Body of pancreas (tissue), 4 donors: ENCODE results near the gene NME5. TPM values are rescaled to one million over a fixed set of nuclear protein-coding genes. Genes with fewer than 3 reads are reported as not detected.

Source experiments
- ATAC-seq: fragments of 150-250 bp; one replicate; pipeline ENCODE4 v1.9.1; 2016
- DNase-seq, 4 donors: peaks; one replicate each; pipeline ENCODE4 v3.0.0-alpha.2; 2019
- H3K27ac ChIP-seq, 4 donors: fragments of 200-600 bp; sonication (generic); 1 replicate in 3 of 4; 2 replicates in 1 of 4; pipeline versions ENCODE4 v1.5.1 to v1.6.1; 2016 to 2019; ENCODE audit warnings: mild to moderate bottlenecking in 1 of 4, mixed read lengths in 1 of 4, moderate library complexity in 1 of 4
- H3K27me3 ChIP-seq, 2 donors: fragments of 200-600 bp; sonication (generic); one replicate each; pipeline ENCODE4 v1.6.0; 2016; ENCODE audit warnings: mild to moderate bottlenecking in 1 of 2
- H3K36me3 ChIP-seq, 2 donors: fragments of 200-600 bp; sonication (generic); replicated peaks in 1 of 2; 2 replicates each; pipeline ENCODE4 v1.5.1; 2016; ENCODE audit warnings: low read depth in 2 of 2; ENCODE audit not compliant: insufficient read depth in 1 of 2
- H3K4me1 ChIP-seq: fragments of 200-600 bp; sonication (generic); one replicate; pipeline ENCODE4 v1.6.0; 2016
- H3K4me3 ChIP-seq, 2 donors: fragments of 200-600 bp; sonication (generic); 1 replicate in 1 of 2; 2 replicates in 1 of 2; pipeline ENCODE4 v1.5.1; 2016 to 2019
- H3K9me3 ChIP-seq, 3 donors: fragments of 200-600 bp; sonication (generic); 1 replicate in 2 of 3; 2 replicates in 1 of 3; pipeline ENCODE4 v1.5.1; 2016
- CTCF ChIP-seq, 7 experiments: fragments of 450-650 bp in 4 of 7; fragments of 200-600 bp in 3 of 7; sonication (generic) in 3 of 7; IDR thresholded peaks; one replicate each; pipeline ENCODE4 v1.5.1; 2016 to 2019; ENCODE audit warnings: antibody characterized with exemption in 7 of 7
- POLR2A ChIP-seq, 3 donors: fragments of 450-650 bp; IDR thresholded peaks; one replicate each; pipeline ENCODE4 v1.6.1; 2016; ENCODE audit warnings: antibody characterized with exemption in 3 of 3, mild to moderate bottlenecking in 2 of 3
- WGBS, 2 donors: methylation state at CpG; one replicate each; pipeline ENCODE4 v1.1.5; 2017; 5-methylcytosine and 5-hydroxymethylcytosine counted together
- intact Hi-C: fragments of 100-400 bp; cut with DNase I; formaldehyde crosslinking; loops from one replicate; pipeline ENCODE4 v1.15.1; 2023
- total RNA-seq, 2 donors: library from RNA; depleted of rRNA; stranded (reverse); fragments of >200 nt; gene quantifications; one replicate each; pipeline ENCODE4 v1.1.0, GENCODE V29; 2016

The NME5 gene
- total RNA-seq, 2 donors from 2014 or later, result 7.5 TPM; not detected in 1

- TF ChIP-seq POLR2A (IDR thresholded peaks at IDR 0.05) (no peak), CTCF (IDR thresholded peaks at IDR 0.05) (no peak)
- Histone ChIP-seq H3K4me1 (peaks cover 4% of the 10 kb centered on the region), H3K4me3 (no peak overlapping the region), H3K27me3 (no peaks in the 10 kb centered on the region), H3K27ac (no peak overlapping the region), H3K36me3 (no peaks in the 10 kb centered on the region), H3K9me3 (no peaks in the 10 kb centered on the region)
- intact Hi-C loops, result no loop called here
- 55 to 65% methylated on average over 7 of the region's 7 CpGs for WGBS, 2 donors
- no peak for ATAC-seq
- DNase-seq, result no peak
Measured at GRCh38 chr5:138102454-138103318, 36.5 kb downstream of the NME5 start.

GRCh38 chr5:138096997-138097828 lies 42.0 kb downstream of the NME5 start:
- Histone ChIP-seq H3K36me3 (no peaks in the 10 kb centered on the region), H3K27me3 (no peaks in the 10 kb centered on the region), H3K4me3 (no peak overlapping the region), H3K27ac (no peak overlapping the region), H3K9me3 (no peaks in the 10 kb centered on the region), H3K4me1 (no peaks in the 10 kb centered on the region)
- intact Hi-C loops, result no loop called here
- TF ChIP-seq POLR2A (IDR thresholded peaks at IDR 0.05), result no peak
- no peak for TF ChIP-seq CTCF (IDR thresholded peaks at IDR 0.05)
- DNase-seq (no peak), ATAC-seq (no peak)
- WGBS, 2 donors, result 73 to 79% methylated on average over 11 of the region's 11 CpGs

- intact Hi-C loops, result no loop called here
- no peaks in the 10 kb centered on the region for H3K36me3 ChIP-seq
- 80 to 83% methylated on average over 2 of the region's 2 CpGs for WGBS, 2 donors
- H3K9me3 ChIP-seq, result no peaks in the 10 kb centered on the region
- no peaks in the 10 kb centered on the region for H3K4me1 ChIP-seq
- no peak overlapping the region for H3K4me3 ChIP-seq
- H3K27ac ChIP-seq, result no peak overlapping the region
- ATAC-seq (no peak), DNase-seq (no peak)
- no peak for TF ChIP-seq POLR2A (IDR thresholded peaks at IDR 0.05)
- TF ChIP-seq CTCF (IDR thresholded peaks at IDR 0.05), result no peak
- no peaks in the 10 kb centered on the region for H3K27me3 ChIP-seq
Measured at GRCh38 chr5:138096363-138096762, 42.9 kb downstream of the NME5 start.

- H3K4me1 ChIP-seq, result no peaks in the 10 kb centered on the region
- intact Hi-C loops, result no loop called here
- no peaks in the 10 kb centered on the region for H3K9me3 ChIP-seq
- H3K36me3 ChIP-seq, result no peaks in the 10 kb centered on the region
- no peak for ATAC-seq
- H3K27ac ChIP-seq, result no peak overlapping the region
- WGBS, 2 donors, result 41 to 52% methylated on average over 4 of the region's 4 CpGs
- H3K4me3 ChIP-seq, result no peak overlapping the region
- no peaks in the 10 kb centered on the region for H3K27me3 ChIP-seq
- no peak for DNase-seq
- TF ChIP-seq CTCF (IDR thresholded peaks at IDR 0.05) (no peak), POLR2A (IDR thresholded peaks at IDR 0.05) (no peak)
Measured at GRCh38 chr5:138095100-138095907, 43.9 kb downstream of the NME5 start.
